HepG2 (cell line): Measurements from ENCODE around the gene SAPCD1. TPM values are rescaled to one million over a fixed set of nuclear protein-coding genes. Genes with fewer than 3 reads are reported as not detected.

Experiments
- ATAD3A ChIP-seq: sonication (generic); formaldehyde crosslinking; IDR thresholded peaks from 2 replicates; pipeline ENCODE4 v1.4.0; 2020; ENCODE audit warnings: missing genetic modification reagents
- CENPBD1 ChIP-seq: sonication (generic); formaldehyde crosslinking; IDR thresholded peaks from 2 replicates; pipeline ENCODE4 v1.8.0; 2022; ENCODE audit warnings: missing genetic modification reagents, low read depth, mild to moderate bottlenecking, borderline replicate concordance
- DR1 ChIP-seq: sonication (generic); formaldehyde crosslinking; IDR thresholded peaks from 2 replicates; pipeline ENCODE4 v1.8.0; 2021; ENCODE audit warnings: mild to moderate bottlenecking, missing genetic modification reagents, inconsistent platforms
- FOXA1 ChIP-seq, 2 experiments: fragments of 450-650 bp in 1 of 2; sonication (generic) in 1 of 2; formaldehyde crosslinking in 1 of 2; IDR thresholded peaks; 2 replicates each; pipeline versions ENCODE4 v1.4.0 to v1.6.1; 2016 to 2020; ENCODE audit warnings: missing genetic modification reagents in 1 of 2
- GABPB1 ChIP-seq: IDR thresholded peaks from 2 replicates; pipeline ENCODE4 v1.6.1; 2016; ENCODE audit warnings: mild to moderate bottlenecking, missing genetic modification reagents, moderate library complexity, missing compliant biosample characterization
- HNRNPL ChIP-seq: fragments of 200-400 bp; formaldehyde crosslinking; IDR thresholded peaks from 2 replicates; pipeline ENCODE4 v1.6.1; 2017; ENCODE audit warnings: mild to moderate bottlenecking, low read depth, low read length
- KLF16 ChIP-seq, 2 experiments: sonication (generic) in 1 of 2; formaldehyde crosslinking in 1 of 2; IDR thresholded peaks; 2 replicates each; pipeline versions ENCODE4 v1.6.1 to v1.8.0; 2016 to 2023; ENCODE audit warnings: missing genetic modification reagents in 2 of 2, missing compliant biosample characterization in 1 of 2
- MLLT10 ChIP-seq: sonication (generic); formaldehyde crosslinking; IDR thresholded peaks from 2 replicates; pipeline ENCODE4 v1.4.0; 2020; ENCODE audit warnings: missing genetic modification reagents
- MTF1 ChIP-seq: sonication (generic); formaldehyde crosslinking; IDR thresholded peaks from 2 replicates; pipeline ENCODE4 v1.5.0; 2020; ENCODE audit warnings: missing genetic modification reagents
- MYC ChIP-seq: sonication (generic); formaldehyde crosslinking; IDR thresholded peaks from 2 replicates; pipeline ENCODE4 v1.9.0; 2021; ENCODE audit warnings: missing genetic modification reagents, borderline replicate concordance
- NFE2L1 ChIP-seq: sonication (generic); formaldehyde crosslinking; IDR thresholded peaks from 2 replicates; pipeline ENCODE4 v1.4.0; 2020; ENCODE audit warnings: missing genetic modification reagents, mild to moderate bottlenecking, borderline replicate concordance
- NFYC ChIP-seq: IDR thresholded peaks from 2 replicates; pipeline ENCODE4 v1.6.1; 2016; ENCODE audit warnings: missing genetic modification reagents, missing compliant biosample characterization
- NPAS2 ChIP-seq: sonication (generic); formaldehyde crosslinking; IDR thresholded peaks from 2 replicates; pipeline ENCODE4 v1.8.0; 2022; ENCODE audit warnings: mild to moderate bottlenecking, missing genetic modification reagents, borderline replicate concordance
- PLSCR1 ChIP-seq: sonication (generic); formaldehyde crosslinking; IDR thresholded peaks from 2 replicates; pipeline ENCODE4 v1.5.0; 2020; ENCODE audit warnings: missing genetic modification reagents, mild to moderate bottlenecking, borderline replicate concordance
- STAT6 ChIP-seq: sonication (generic); formaldehyde crosslinking; IDR thresholded peaks from 2 replicates; pipeline ENCODE4 v1.4.0; 2020; ENCODE audit warnings: missing genetic modification reagents, mild to moderate bottlenecking, borderline replicate concordance
- UBTF ChIP-seq: sonication (generic); formaldehyde crosslinking; IDR thresholded peaks from 2 replicates; pipeline ENCODE4 v1.4.0; 2020; ENCODE audit warnings: mild to moderate bottlenecking, missing genetic modification reagents
- ZIK1 ChIP-seq: sonication (generic); formaldehyde crosslinking; IDR thresholded peaks from 2 replicates; pipeline ENCODE4 v1.5.0; 2020; ENCODE audit warnings: mild to moderate bottlenecking, low read depth, missing genetic modification reagents, borderline replicate concordance
- ZNF207 ChIP-seq: fragments of 450-650 bp; IDR thresholded peaks from 2 replicates; pipeline ENCODE4 v1.6.1; 2016; ENCODE audit warnings: antibody characterized with exemption, borderline replicate concordance
- ZNF414 ChIP-seq: sonication (generic); formaldehyde crosslinking; IDR thresholded peaks from 2 replicates; pipeline ENCODE4 v1.5.0; 2020; ENCODE audit warnings: missing genetic modification reagents
- ZNF550 ChIP-seq: sonication (generic); formaldehyde crosslinking; IDR thresholded peaks from 2 replicates; pipeline ENCODE4 v1.4.0; 2020; ENCODE audit warnings: mild to moderate bottlenecking, missing genetic modification reagents, borderline replicate concordance
- ZNF614 ChIP-seq: IDR thresholded peaks from 2 replicates; pipeline ENCODE4 v1.6.1; 2018; ENCODE audit warnings: missing biosample characterization, missing genetic modification reagents, inconsistent platforms, borderline replicate concordance
- ZNF841 ChIP-seq: sonication (generic); formaldehyde crosslinking; IDR thresholded peaks from 2 replicates; pipeline ENCODE4 v1.8.1; 2023; ENCODE audit warnings: missing genetic modification reagents, borderline replicate concordance
- polyA plus RNA-seq, 8 experiments: library from polyadenylated mRNA; depleted of rRNA in 3 of 8; stranded (reverse) in 7 of 8; unstranded in 1 of 8; fragments of >200 nt; fragmentation: Illumina TruSeq in 4 of 8; extraction: Trizol in 4 of 8; gene quantifications; 2 replicates each; pipeline versions ENCODE4 v1.2.1 to v1.2.3, GENCODE V29; 2011 to 2016; ENCODE audit warnings: low read depth in 4 of 8, missing spikeins in 1 of 8, mixed read lengths in 1 of 8; ENCODE audit not compliant: insufficient read depth in 1 of 8
- total RNA-seq, 5 experiments: library from RNA; depleted of rRNA; stranded (reverse); fragments of >200 nt; fragmentation: Illumina TruSeq; extraction: Trizol; gene quantifications; 2 replicates each; pipeline ENCODE4 v1.2.3, GENCODE V29; 2016; ENCODE audit warnings: low read depth in 1 of 5

Gene SAPCD1
- total and polyA plus RNA-seq, 2 of the 13 experiments (the other 11 are each of a cell fraction or from before 2014, with no cell fraction given) = 2.5 to 3.9 TPM

- TF ChIP-seq PLSCR1 = no peak
- no peak for TF ChIP-seq ZNF414
- no peak for TF ChIP-seq CENPBD1 (CRISPR knock-in tag)
- TF ChIP-seq ZNF207 = no peak
- no peak for TF ChIP-seq ZNF550 (CRISPR knock-in tag)
- no peak for TF ChIP-seq GABPB1 (CRISPR knock-in tag)
- TF ChIP-seq KLF16 (CRISPR knock-in tag; IDR thresholded peaks at IDR 0.05) = peak in 1 of 2 experiments; percentile 78; a peak in 2 of 4 replicates
- TF ChIP-seq ATAD3A = no peak
- TF ChIP-seq ZIK1 (CRISPR knock-in tag) = no peak
- TF ChIP-seq MYC (CRISPR knock-in tag) = no peak; the same call in 1 of the 2 replicates
- TF ChIP-seq NFYC (CRISPR knock-in tag) = no peak
- TF ChIP-seq FOXA1 (IDR thresholded peaks at IDR 0.05) = no peak
- TF ChIP-seq FOXA1 (CRISPR knock-in tag; IDR thresholded peaks at IDR 0.05) = no peak
- TF ChIP-seq HNRNPL = no peak
- no peak for TF ChIP-seq STAT6 (CRISPR knock-in tag)
- TF ChIP-seq DR1 = no peak
- no peak for TF ChIP-seq MTF1 (CRISPR knock-in tag)
- no peak for TF ChIP-seq UBTF
- TF ChIP-seq NPAS2 = no peak
- TF ChIP-seq MLLT10 (CRISPR knock-in tag) = no peak
- TF ChIP-seq ZNF841 = no peak
- TF ChIP-seq ZNF614 (CRISPR knock-in tag) = peak; percentile 75; the same call in 1 of the 2 replicates
- TF ChIP-seq NFE2L1 (CRISPR knock-in tag) = no peak
These were observed 7.4 kb downstream of the SAPCD1 start (continued) for GRCh38 chr6:31769684-31770371.
